HFF-Myc (cell line): ENCODE data around the gene TCF15.

Experiments
- DNase-seq: peaks from one replicate; pipeline ENCODE4 v3.0.0-alpha.2; 2011; ENCODE audit warnings: low read depth; ENCODE audit errors: extremely low read depth
- H3K4me3 ChIP-seq: replicated peaks from 2 replicates; pipeline ENCODE4 v1.5.1; 2011; ENCODE audit warnings: low read depth, mild to moderate bottlenecking, control low read depth, low read length
- CTCF ChIP-seq: IDR thresholded peaks from 2 replicates; pipeline ENCODE4 v1.5.1; 2012; ENCODE audit warnings: mild to moderate bottlenecking, low read depth, low read length, control low read depth; ENCODE audit errors: missing control alignments

TCF15 gene

GRCh38 chr20:574297-574942 is 35.7 kb downstream of the TCF15 start:
- DNase-seq: no peak
- no peak for TF ChIP-seq CTCF
- no peak overlapping the region for H3K4me3 ChIP-seq

GRCh38 chr20:573414-574296 is 36.5 kb downstream of the TCF15 start:
- no peak for TF ChIP-seq CTCF
- no peak overlapping the region for H3K4me3 ChIP-seq
- no peak for DNase-seq

- no peak overlapping the region for H3K4me3 ChIP-seq
- no peak for TF ChIP-seq CTCF
- no peak for DNase-seq
Measured at GRCh38 chr20:572727-573126, 37.4 kb downstream of the TCF15 start.

GRCh38 chr20:571754-572441 is 38.2 kb downstream of the TCF15 start:
- no peak for TF ChIP-seq CTCF
- DNase-seq: no peak
- H3K4me3 ChIP-seq: no peak overlapping the region

GRCh38 chr20:568673-569415 is 41.3 kb downstream of the TCF15 start:
- H3K4me3 ChIP-seq: no peak overlapping the region
- no peak for TF ChIP-seq CTCF
- DNase-seq: no peak

GRCh38 chr20:568097-568652 is 41.9 kb downstream of the TCF15 start:
- DNase-seq: no peak
- no peak for TF ChIP-seq CTCF
- H3K4me3 ChIP-seq: no peak overlapping the region
